ENCODE measurements around the gene DHRS4. TPM values are rescaled to one million over a fixed set of nuclear protein-coding genes. Genes with fewer than 3 reads are reported as not detected.

The DHRS4 gene
- total RNA-seq, 4 donors from 2014 or later, result 29.9 to 54.0 (median 38.9) TPM

- WGBS, 2 donors, result 32 to 48% methylated on average over 4 of the region's 4 CpGs
- no peak overlapping the region for H3K4me3 ChIP-seq (ENCODE audit: low read depth, poor library complexity, severe bottlenecking)
- DNase-seq (ENCODE audit: low spot score in 2 of 2), result no peak
- intact Hi-C loops (cut with DNase I; ENCODE audit: low total_unique reads), result no loop called here
- TF ChIP-seq CTCF (IDR thresholded peaks at IDR 0.05) (no peak), POLR2A (IDR thresholded peaks at IDR 0.05) (no peak)
Measured at GRCh38 chr14:23930742-23931141, 22.8 kb upstream of the DHRS4 start.

- WGBS, 2 donors, result 74 to 78% methylated on average over 6 of the region's 6 CpGs
- H3K4me3 ChIP-seq (ENCODE audit: low read depth, poor library complexity, severe bottlenecking), result no peak overlapping the region
- no peak for DNase-seq (ENCODE audit: low spot score in 2 of 2)
- intact Hi-C loops (cut with DNase I; ENCODE audit: low total_unique reads), result no loop called here
- TF ChIP-seq POLR2A (IDR thresholded peaks at IDR 0.05) (no peak), CTCF (IDR thresholded peaks at IDR 0.05) (no peak)
Measured at GRCh38 chr14:23931721-23932289, 21.8 kb upstream of the DHRS4 start.

- TF ChIP-seq CTCF (IDR thresholded peaks at IDR 0.05), result no peak
- TF ChIP-seq POLR2A (IDR thresholded peaks at IDR 0.05), result no peak
- no peak overlapping the region for H3K4me3 ChIP-seq (ENCODE audit: low read depth, poor library complexity, severe bottlenecking)
- intact Hi-C loops (cut with DNase I; ENCODE audit: low total_unique reads), result no loop called here
- WGBS, 2 donors, result 84 to 93% methylated on average over 3 of the region's 3 CpGs
- DNase-seq (ENCODE audit: low spot score in 2 of 2), result no peak
Measured at GRCh38 chr14:23932639-23933038, 20.9 kb upstream of the DHRS4 start.

GRCh38 chr14:23933108-23933741 is 20.3 kb upstream of the DHRS4 start:
- no peak overlapping the region for H3K4me3 ChIP-seq (ENCODE audit: low read depth, poor library complexity, severe bottlenecking)
- no peak for DNase-seq (ENCODE audit: low spot score in 2 of 2)
- WGBS, 2 donors, result 73 to 74% methylated on average over 4 of the region's 4 CpGs
- intact Hi-C loops (cut with DNase I; ENCODE audit: low total_unique reads), result no loop called here
- TF ChIP-seq POLR2A (IDR thresholded peaks at IDR 0.05) (no peak), CTCF (IDR thresholded peaks at IDR 0.05) (no peak)

GRCh38 chr14:23933742-23934128 is 19.8 kb upstream of the DHRS4 start:
- H3K4me3 ChIP-seq (ENCODE audit: low read depth, poor library complexity, severe bottlenecking), result no peak overlapping the region
- intact Hi-C loops (cut with DNase I; ENCODE audit: low total_unique reads), result no loop called here
- no peak for DNase-seq (ENCODE audit: low spot score in 2 of 2)
- WGBS, 2 donors, result 72 to 75% methylated on average over 2 of the region's 2 CpGs
- TF ChIP-seq CTCF (IDR thresholded peaks at IDR 0.05), result no peak
- TF ChIP-seq POLR2A (IDR thresholded peaks at IDR 0.05), result no peak

GRCh38 chr14:23935158-23935557 is 18.4 kb upstream of the DHRS4 start:
- intact Hi-C loops (cut with DNase I; ENCODE audit: low total_unique reads), result no loop called here
- WGBS, 2 donors, result 41 to 83% methylated on average over 1 of the region's 1 CpG
- TF ChIP-seq POLR2A (IDR thresholded peaks at IDR 0.05), result no peak
- no peak for TF ChIP-seq CTCF (IDR thresholded peaks at IDR 0.05)
- DNase-seq (ENCODE audit: low spot score in 2 of 2), result no peak
- no peak overlapping the region for H3K4me3 ChIP-seq (ENCODE audit: low read depth, poor library complexity, severe bottlenecking)

Data from lower leg skin (tissue), 4 donors.